Tibial nerve (tissue), 4 donors: ENCODE results near the gene RAB3B. TPM values are rescaled to one million over a fixed set of nuclear protein-coding genes. Genes with fewer than 3 reads are reported as not detected.

ENCODE experiments used
- DNase-seq, 2 donors: peaks; one replicate each; pipeline ENCODE4 v3.0.0-alpha.2; 2019; ENCODE audit warnings: low spot score in 2 of 2
- H3K27ac ChIP-seq, 4 donors: fragments of 200-600 bp; sonication (generic) in 3 of 4; one replicate each; pipeline ENCODE4 v1.5.1; 2017 to 2019; ENCODE audit warnings: mild to moderate bottlenecking in 1 of 4
- H3K27me3 ChIP-seq, 2 donors: fragments of 200-600 bp; sonication (generic) in 1 of 2; one replicate each; pipeline versions ENCODE4 v1.5.1 to v1.6.0; 2017 to 2019
- H3K36me3 ChIP-seq, 3 donors: fragments of 200-600 bp; sonication (generic); one replicate each; pipeline ENCODE4 v1.5.1; 2018 to 2019
- H3K4me1 ChIP-seq, 4 donors: fragments of 200-600 bp; sonication (generic) in 3 of 4; one replicate each; pipeline ENCODE4 v1.5.1; 2017 to 2019
- H3K4me3 ChIP-seq, 4 donors: fragments of 200-600 bp; sonication (generic) in 3 of 4; one replicate each; pipeline ENCODE4 v1.5.1; 2017 to 2019; ENCODE audit warnings: mild to moderate bottlenecking in 1 of 4, moderate library complexity in 1 of 4
- H3K9me3 ChIP-seq, 4 donors: fragments of 200-600 bp; sonication (generic) in 3 of 4; one replicate each; pipeline ENCODE4 v1.5.1; 2017 to 2019
- EP300 ChIP-seq, 2 donors: sonication (generic); formaldehyde crosslinking; IDR thresholded peaks; one replicate each; pipeline ENCODE4 v1.6.1; 2017; ENCODE audit warnings: antibody characterized with exemption in 2 of 2, mild to moderate bottlenecking in 1 of 2
- POLR2A ChIP-seq, 2 donors: fragments of 450-650 bp; IDR thresholded peaks; one replicate each; pipeline ENCODE4 v1.6.1; 2017; ENCODE audit warnings: antibody characterized with exemption in 2 of 2, mild to moderate bottlenecking in 2 of 2, moderate library complexity in 2 of 2
- WGBS, 2 donors: methylation state at CpG; one replicate each; pipeline ENCODE4 v1.1.5; 2018; 5-methylcytosine and 5-hydroxymethylcytosine counted together
- total RNA-seq, 4 donors: library from RNA; depleted of rRNA; stranded (reverse); fragments of >200 nt; gene quantifications; one replicate each; pipeline ENCODE4 v1.1.0, GENCODE V29; 2016
- TF ChIP-seq, protein P1 (sequence below), 5 experiments: fragments of 200-600 bp in 3 of 5; fragments of 450-650 bp in 2 of 5; sonication (generic) in 3 of 5; IDR thresholded peaks; one replicate each; pipeline ENCODE4 v1.5.1; 2016 to 2019; ENCODE audit warnings: antibody characterized with exemption in 5 of 5, mild to moderate bottlenecking in 3 of 5, moderate library complexity in 2 of 5

The RAB3B gene
- total RNA-seq, 4 donors from 2014 or later: under 0.01 to 0.39 TPM; not detected in 2

DNA sequence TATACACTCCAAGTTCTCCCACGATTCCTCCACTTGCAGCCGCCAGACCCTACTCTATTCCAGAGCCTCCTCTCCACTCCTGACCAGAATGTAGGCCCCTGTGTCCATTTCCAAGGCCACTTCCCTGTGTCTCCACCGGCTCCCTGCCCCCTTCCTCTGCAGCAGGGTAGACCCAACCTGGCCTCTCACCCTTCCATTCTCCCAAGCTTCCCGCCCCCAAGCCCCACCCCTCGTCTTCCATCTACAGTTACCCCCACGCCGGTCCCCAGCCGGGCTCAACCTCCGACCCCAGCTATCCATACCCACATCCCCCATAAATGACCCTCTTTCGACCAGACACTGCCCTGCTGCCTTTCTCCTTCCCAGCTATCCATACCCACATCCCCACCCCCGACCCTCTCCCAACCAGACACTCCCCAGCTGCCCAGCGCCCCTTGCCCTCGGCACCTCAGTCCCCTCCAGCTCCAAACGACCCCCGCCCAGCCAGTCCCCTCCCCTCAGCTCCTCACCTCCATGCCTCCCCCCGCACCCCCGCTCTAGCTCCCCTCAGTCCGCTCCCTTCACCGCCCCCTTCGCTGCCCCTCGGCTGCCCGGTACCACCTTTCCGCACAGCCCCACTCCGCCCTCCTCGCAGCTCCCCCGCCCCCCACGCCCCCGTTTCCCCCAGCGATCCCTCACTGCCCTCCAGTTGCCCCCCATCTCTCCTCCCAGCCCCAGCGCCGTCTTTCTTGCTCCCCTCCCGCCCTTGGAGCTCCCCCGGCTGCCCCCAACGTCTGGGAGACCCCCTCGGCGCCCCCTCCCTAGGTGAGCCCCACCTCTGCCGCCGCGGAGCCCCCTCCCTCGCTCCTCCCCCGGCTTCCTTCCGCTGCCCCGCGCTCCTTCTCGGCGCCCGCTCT is 670 bp downstream of the RAB3B start:
- Histone ChIP-seq H3K4me1 (peaks cover 0 to 11% (median 3%) of the 10 kb centered on the region in 4 donors), H3K9me3 (no peaks in the 10 kb centered on the region), H3K27me3 (peaks cover 0 to 53% of the 10 kb centered on the region in 2 donors), H3K36me3 (no peaks in the 10 kb centered on the region), H3K4me3 (peak overlapping the region; percentile 19 to 53 (median 36)), H3K27ac (no peak overlapping the region)
- no peak for TF ChIP-seq POLR2A (IDR thresholded peaks at IDR 0.05)
- DNase-seq: no peak
- 12 to 16% methylated on average over 26 to 39 of the region's 47 CpGs for WGBS, 2 donors

DNA sequence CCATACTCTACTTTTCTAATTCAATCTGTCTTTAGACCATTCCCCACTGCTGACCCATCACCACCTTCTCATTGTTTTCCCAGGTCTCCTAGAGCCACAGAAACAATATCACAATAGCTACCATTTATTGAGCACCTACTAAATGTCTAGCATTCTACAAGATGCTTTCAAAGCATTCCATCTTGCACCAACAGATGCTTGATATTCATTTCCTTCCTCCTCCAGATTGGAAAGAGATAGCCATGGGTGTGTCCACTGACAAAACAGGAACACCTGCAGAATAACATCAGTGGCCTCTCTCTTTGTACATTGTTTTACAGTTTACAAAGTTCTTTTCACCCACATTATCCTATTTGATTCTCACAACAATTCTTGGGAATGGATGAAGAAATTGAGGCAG is 2.2 kb downstream of the RAB3B start:
- Histone ChIP-seq H3K4me3 (no peak overlapping the region), H3K27ac (no peak overlapping the region), H3K36me3 (no peaks in the 10 kb centered on the region), H3K27me3 (peaks cover 0 to 49% of the 10 kb centered on the region in 2 donors), H3K9me3 (no peaks in the 10 kb centered on the region), H3K4me1 (peaks cover 0 to 11% (median 3%) of the 10 kb centered on the region in 4 donors)
- DNase-seq: no peak
- TF ChIP-seq POLR2A (IDR thresholded peaks at IDR 0.05): no peak
- TF ChIP-seq, protein P1, sequence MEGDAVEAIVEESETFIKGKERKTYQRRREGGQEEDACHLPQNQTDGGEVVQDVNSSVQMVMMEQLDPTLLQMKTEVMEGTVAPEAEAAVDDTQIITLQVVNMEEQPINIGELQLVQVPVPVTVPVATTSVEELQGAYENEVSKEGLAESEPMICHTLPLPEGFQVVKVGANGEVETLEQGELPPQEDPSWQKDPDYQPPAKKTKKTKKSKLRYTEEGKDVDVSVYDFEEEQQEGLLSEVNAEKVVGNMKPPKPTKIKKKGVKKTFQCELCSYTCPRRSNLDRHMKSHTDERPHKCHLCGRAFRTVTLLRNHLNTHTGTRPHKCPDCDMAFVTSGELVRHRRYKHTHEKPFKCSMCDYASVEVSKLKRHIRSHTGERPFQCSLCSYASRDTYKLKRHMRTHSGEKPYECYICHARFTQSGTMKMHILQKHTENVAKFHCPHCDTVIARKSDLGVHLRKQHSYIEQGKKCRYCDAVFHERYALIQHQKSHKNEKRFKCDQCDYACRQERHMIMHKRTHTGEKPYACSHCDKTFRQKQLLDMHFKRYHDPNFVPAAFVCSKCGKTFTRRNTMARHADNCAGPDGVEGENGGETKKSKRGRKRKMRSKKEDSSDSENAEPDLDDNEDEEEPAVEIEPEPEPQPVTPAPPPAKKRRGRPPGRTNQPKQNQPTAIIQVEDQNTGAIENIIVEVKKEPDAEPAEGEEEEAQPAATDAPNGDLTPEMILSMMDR (IDR thresholded peaks at IDR 0.05): no peak
- no peak for TF ChIP-seq EP300 (IDR thresholded peaks at IDR 0.05)

DNA sequence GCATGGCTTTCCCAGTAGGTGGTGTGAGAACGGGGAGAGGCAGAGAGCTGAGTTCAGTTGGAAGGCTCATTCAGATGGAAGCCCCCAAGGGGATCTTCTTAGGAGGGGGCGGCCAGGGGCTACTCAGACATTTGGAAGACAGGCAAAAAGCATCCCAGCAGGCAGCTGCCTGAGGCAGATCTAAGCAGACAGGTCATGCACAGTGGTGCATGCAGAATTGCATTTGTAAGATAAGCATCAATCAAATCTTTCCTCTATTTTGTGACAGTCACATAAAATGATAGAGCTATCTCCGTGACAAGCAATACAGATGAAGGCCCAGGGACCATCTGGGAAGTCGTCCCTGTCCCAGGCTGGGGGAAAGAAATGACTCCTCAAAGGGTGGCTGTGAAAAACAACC is 3.8 kb downstream of the RAB3B start:
- no peaks in the 10 kb centered on the region for H3K36me3 ChIP-seq
- H3K27me3 ChIP-seq: peaks cover 0 to 33% of the 10 kb centered on the region in 2 donors
- WGBS, 2 donors: 51 to 66% methylated on average over 4 of the region's 4 CpGs
- H3K4me3 ChIP-seq: no peak overlapping the region
- no peak overlapping the region for H3K27ac ChIP-seq
- DNase-seq: no peak
- no peak for TF ChIP-seq EP300 (IDR thresholded peaks at IDR 0.05)
- peaks cover 0 to 11% (median 3%) of the 10 kb centered on the region in 4 donors for H3K4me1 ChIP-seq
- no peaks in the 10 kb centered on the region for H3K9me3 ChIP-seq

DNA sequence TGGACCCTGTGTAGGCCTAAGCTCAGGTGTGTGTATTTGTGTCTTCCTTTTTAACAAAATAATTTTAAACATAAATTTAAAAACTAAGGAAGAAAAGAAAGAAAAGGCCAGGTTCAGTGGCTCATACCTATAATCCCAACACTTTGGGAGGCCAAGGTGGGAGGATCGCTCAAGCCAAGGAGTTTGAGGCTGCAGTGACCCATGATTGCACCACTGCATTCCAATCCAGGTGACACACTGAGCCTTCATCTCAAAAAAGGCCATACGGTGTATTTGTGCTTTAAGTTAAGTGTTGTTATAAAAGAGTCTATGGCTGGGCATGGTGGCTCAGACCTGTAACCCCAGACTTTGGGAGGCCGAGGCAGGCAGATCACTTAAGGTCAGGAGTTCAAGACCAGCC is 8.3 kb downstream of the RAB3B start:
- 85 to 90% methylated on average over 3 of the region's 3 CpGs for WGBS, 2 donors
- no peak for DNase-seq

DNA sequence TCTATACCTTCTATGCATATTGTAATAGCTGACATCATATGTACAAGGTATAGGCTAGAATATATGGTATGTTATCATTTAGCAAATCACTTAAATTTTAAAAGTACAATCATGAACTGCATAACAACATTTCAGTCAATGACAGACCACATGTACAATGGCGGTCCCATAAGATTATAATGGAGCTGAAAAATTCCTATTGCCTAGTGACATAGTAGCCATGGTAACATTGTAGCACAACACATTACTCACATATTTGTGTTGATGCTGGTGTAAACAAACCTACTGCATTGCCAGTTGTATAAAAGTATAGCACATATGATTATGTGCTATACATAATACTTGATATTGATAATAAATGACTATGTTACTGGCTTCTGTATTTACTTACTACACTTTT is 8.9 kb downstream of the RAB3B start:
- no peak overlapping the region for H3K27ac ChIP-seq
- H3K27me3 ChIP-seq: peaks cover 0 to 3% of the 10 kb centered on the region in 2 donors
- WGBS, 2 donors: 85 to 88% methylated on average over 1 of the region's 1 CpG
- H3K36me3 ChIP-seq: no peaks in the 10 kb centered on the region
- no peak overlapping the region for H3K4me3 ChIP-seq
- no peaks in the 10 kb centered on the region for H3K9me3 ChIP-seq
- H3K4me1 ChIP-seq: no peaks in the 10 kb centered on the region
- DNase-seq: no peak
- TF ChIP-seq, protein P1 (IDR thresholded peaks at IDR 0.05): no peak
- TF ChIP-seq EP300 (IDR thresholded peaks at IDR 0.05) (no peak), POLR2A (IDR thresholded peaks at IDR 0.05) (no peak)

More for the DNA sequence above, 8.3 kb downstream of the RAB3B start:
- H3K27ac ChIP-seq: no peak overlapping the region
- no peaks in the 10 kb centered on the region for H3K9me3 ChIP-seq
- TF ChIP-seq, protein P1 (IDR thresholded peaks at IDR 0.05): no peak
- TF ChIP-seq EP300 (IDR thresholded peaks at IDR 0.05) (no peak), POLR2A (IDR thresholded peaks at IDR 0.05) (no peak)
- no peaks in the 10 kb centered on the region for H3K27me3 ChIP-seq
- no peaks in the 10 kb centered on the region for H3K4me1 ChIP-seq
- H3K4me3 ChIP-seq: no peak overlapping the region
- no peaks in the 10 kb centered on the region for H3K36me3 ChIP-seq

DNA sequence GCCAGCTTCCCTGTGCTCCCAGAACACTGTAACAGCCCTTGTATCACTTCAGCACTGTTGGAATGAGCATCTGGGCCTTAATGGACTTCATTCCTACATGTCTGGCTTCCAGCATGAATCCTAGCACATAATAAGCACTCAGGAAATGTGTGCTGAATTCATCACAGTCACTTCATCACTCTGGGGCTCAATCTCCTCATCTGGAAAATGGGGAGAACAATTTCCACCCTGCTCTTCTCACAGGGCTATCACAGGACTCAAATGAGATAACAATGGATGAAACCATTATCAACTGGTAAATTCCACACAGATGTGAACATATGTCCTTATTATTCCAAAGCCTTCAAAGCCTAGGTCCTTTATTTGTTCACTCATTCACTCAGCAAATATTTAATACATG is 12.4 kb downstream of the RAB3B start:
- Histone ChIP-seq H3K36me3 (no peaks in the 10 kb centered on the region), H3K4me3 (no peak overlapping the region), H3K27me3 (peaks cover 0 to 3% of the 10 kb centered on the region in 2 donors), H3K9me3 (no peaks in the 10 kb centered on the region), H3K27ac (no peak overlapping the region), H3K4me1 (no peaks in the 10 kb centered on the region)
- TF ChIP-seq, protein P1 (IDR thresholded peaks at IDR 0.05): no peak
- TF ChIP-seq EP300 (IDR thresholded peaks at IDR 0.05) (no peak), POLR2A (IDR thresholded peaks at IDR 0.05) (no peak)
- no peak for DNase-seq
